ENCODE results near the gene AGBL4. TPM values are rescaled to one million over a fixed set of nuclear protein-coding genes. Genes with fewer than 3 reads are reported as not detected.

The AGBL4 gene
- total RNA-seq, 4 donors from 2014 or later: 0.19 to 1.0 (median 1.0) TPM; not detected in 1

DNA sequence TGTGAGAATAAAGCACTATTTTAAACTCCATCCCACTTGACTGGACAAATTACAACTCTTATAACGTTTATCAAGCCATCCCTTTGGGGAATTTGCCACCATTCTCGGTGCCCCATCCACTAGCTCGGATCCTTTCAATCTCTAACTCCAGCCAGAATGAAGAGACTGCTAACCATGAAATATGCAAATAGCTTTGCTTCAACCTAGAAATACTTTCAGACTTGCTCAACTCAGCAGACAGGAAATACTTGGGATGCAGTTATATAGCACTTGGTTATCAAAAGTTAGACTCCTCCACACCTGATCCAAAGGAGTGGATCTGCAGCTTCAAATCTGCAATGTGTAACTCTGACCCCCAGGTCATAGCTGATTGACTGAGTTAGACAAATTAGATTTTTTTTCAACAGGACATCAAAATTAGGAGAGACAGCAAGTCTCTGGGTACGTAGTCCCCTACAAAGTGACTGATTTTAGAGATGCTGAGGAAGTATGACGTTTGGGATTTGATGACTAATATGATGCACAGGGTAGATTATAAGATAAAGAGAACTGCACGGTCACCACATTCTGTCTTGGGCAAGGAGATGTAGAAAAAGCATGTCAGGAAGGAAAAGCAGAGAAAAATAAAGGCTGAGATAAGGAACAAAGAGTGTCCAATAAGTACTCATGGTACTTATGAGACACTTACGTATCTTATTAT, 496.0 kb downstream of the AGBL4 start:
- DNase-seq (ENCODE audit: low spot score in 2 of 2): no peak
- Histone ChIP-seq H3K36me3 (no peaks in the 10 kb centered on the region), H3K27me3 (no peaks in the 10 kb centered on the region), H3K4me3 (no peak overlapping the region), H3K27ac (no peak overlapping the region), H3K4me1 (no peaks in the 10 kb centered on the region), H3K9me3 (no peaks in the 10 kb centered on the region)
- 68% methylated on average over 7 of the region's 7 CpGs for WGBS
- TF ChIP-seq POLR2A (IDR thresholded peaks at IDR 0.05) (no peak), EP300 (IDR thresholded peaks at IDR 0.05) (no peak), POLR2AphosphoS5 (IDR thresholded peaks at IDR 0.05) (no peak)
- TF ChIP-seq, protein P1, sequence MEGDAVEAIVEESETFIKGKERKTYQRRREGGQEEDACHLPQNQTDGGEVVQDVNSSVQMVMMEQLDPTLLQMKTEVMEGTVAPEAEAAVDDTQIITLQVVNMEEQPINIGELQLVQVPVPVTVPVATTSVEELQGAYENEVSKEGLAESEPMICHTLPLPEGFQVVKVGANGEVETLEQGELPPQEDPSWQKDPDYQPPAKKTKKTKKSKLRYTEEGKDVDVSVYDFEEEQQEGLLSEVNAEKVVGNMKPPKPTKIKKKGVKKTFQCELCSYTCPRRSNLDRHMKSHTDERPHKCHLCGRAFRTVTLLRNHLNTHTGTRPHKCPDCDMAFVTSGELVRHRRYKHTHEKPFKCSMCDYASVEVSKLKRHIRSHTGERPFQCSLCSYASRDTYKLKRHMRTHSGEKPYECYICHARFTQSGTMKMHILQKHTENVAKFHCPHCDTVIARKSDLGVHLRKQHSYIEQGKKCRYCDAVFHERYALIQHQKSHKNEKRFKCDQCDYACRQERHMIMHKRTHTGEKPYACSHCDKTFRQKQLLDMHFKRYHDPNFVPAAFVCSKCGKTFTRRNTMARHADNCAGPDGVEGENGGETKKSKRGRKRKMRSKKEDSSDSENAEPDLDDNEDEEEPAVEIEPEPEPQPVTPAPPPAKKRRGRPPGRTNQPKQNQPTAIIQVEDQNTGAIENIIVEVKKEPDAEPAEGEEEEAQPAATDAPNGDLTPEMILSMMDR (IDR thresholded peaks at IDR 0.05): no peak

DNA sequence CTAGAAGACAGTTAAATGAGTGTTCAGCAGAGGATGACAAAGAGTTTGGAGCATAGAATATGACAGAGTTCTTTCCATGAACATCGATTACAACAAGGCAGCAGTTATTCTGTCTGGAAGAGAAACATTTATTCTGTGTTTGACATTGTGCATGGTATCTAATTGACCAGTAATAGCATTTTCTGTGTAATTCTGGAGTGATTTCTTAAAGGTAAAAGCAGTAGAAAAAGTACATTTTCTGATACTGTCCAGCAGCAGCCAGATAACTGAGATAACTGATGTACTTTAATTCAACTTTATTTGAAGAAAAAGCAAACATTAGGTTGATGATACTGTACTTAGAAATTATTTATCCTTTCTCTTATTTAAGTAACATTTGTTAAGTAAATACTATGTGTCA, 497.1 kb downstream of the AGBL4 start:
- no peaks in the 10 kb centered on the region for H3K9me3 ChIP-seq
- H3K27ac ChIP-seq: no peak overlapping the region
- no peak overlapping the region for H3K4me3 ChIP-seq
- no peak for DNase-seq (ENCODE audit: low spot score in 2 of 2)
- no peaks in the 10 kb centered on the region for H3K36me3 ChIP-seq
- TF ChIP-seq EP300 (IDR thresholded peaks at IDR 0.05) (no peak), POLR2AphosphoS5 (IDR thresholded peaks at IDR 0.05) (no peak), POLR2A (IDR thresholded peaks at IDR 0.05) (no peak)
- TF ChIP-seq, protein P1 (IDR thresholded peaks at IDR 0.05): no peak
- H3K27me3 ChIP-seq: no peaks in the 10 kb centered on the region
- H3K4me1 ChIP-seq: no peaks in the 10 kb centered on the region
- 79% methylated on average over 1 of the region's 1 CpG for WGBS

DNA sequence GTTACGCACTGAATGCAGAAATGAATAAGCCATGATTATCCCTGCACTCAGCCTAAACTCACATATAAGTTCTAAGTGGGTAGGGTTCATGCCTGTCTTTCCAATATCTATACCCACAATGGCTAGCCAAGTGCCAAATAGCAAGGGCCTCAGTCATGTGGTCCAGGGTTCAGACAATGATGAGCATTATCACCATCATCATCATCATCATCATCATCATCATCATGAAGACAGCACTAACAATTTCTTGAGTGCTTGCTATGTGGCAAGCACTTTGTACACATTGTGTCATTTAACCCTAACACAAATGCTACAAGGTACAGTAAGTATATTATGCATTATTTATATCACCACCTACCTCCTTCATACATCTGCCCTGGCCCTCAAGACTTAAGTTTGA, 500.0 kb downstream of the AGBL4 start:
- H3K27ac ChIP-seq: no peak overlapping the region
- no peak overlapping the region for H3K4me3 ChIP-seq
- no peaks in the 10 kb centered on the region for H3K27me3 ChIP-seq
- WGBS: 96% methylated on average over 1 of the region's 1 CpG
- no peaks in the 10 kb centered on the region for H3K36me3 ChIP-seq
- TF ChIP-seq POLR2AphosphoS5 (IDR thresholded peaks at IDR 0.05) (no peak), EP300 (IDR thresholded peaks at IDR 0.05) (no peak), POLR2A (IDR thresholded peaks at IDR 0.05) (no peak)
- TF ChIP-seq, protein P1 (IDR thresholded peaks at IDR 0.05): no peak
- no peaks in the 10 kb centered on the region for H3K9me3 ChIP-seq
- no peaks in the 10 kb centered on the region for H3K4me1 ChIP-seq
- DNase-seq (ENCODE audit: low spot score in 2 of 2): no peak

DNA sequence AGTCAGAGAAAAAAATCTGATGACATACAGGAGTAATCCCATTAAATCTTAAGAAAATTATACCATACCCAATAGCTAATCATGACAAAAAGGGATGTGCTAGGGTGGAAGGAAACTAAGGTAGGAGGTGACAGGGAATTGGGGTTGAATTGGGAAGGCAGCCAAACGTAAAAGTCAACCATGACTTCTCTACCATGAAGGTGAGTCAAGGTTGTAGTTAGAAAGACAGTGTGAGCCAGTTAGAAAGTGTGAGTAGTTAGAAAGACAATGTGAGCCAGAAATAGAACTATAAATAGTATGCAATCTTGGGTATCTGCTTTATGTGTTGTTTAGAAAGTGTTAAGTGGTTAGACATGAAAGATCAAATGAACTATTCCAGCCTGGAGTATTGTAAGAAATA, 556.8 kb downstream of the AGBL4 start:
- DNase-seq (ENCODE audit: low spot score in 2 of 2): no peak
- TF ChIP-seq EP300 (IDR thresholded peaks at IDR 0.05) (no peak), POLR2AphosphoS5 (IDR thresholded peaks at IDR 0.05) (no peak), POLR2A (IDR thresholded peaks at IDR 0.05) (no peak)
- TF ChIP-seq, protein P1 (IDR thresholded peaks at IDR 0.05): no peak
- WGBS: 78% methylated on average over 1 of the region's 1 CpG
- H3K9me3 ChIP-seq: no peaks in the 10 kb centered on the region
- H3K4me3 ChIP-seq: no peak overlapping the region
- no peak overlapping the region for H3K27ac ChIP-seq
- H3K4me1 ChIP-seq: no peaks in the 10 kb centered on the region
- no peaks in the 10 kb centered on the region for H3K27me3 ChIP-seq
- H3K36me3 ChIP-seq: no peaks in the 10 kb centered on the region

DNA sequence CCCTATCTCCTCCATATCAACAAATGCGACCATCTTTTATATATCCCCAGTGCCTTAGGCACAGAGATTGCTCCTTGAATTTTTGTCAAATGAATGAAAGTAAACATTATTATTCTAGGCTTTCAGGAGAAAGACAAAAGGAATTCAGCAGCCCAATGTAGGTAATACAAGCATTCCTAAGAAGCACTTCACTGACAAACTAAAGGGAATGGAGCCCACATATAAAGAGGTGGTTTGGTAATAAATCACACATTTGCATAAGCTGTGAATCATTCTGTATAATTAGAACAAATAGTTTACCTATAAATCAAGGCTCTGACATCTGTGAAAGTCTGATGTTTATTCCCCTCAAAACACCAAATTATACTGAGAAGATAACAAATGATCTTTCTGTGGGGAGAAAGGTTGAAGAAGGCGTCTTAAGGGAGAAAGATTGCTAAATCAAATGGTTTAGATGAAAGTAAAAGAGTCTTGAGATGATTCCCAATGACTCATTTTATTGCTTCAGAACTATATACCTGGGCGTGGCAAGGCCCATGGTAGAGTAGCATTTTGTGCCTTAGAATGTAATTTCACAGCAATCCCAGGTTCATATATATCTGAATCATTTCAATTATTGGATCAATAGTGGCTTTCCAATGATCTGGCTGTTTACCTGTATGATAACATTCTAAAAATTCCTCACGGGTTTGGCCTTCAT, 558.1 kb downstream of the AGBL4 start:
- Histone ChIP-seq H3K27ac (no peak overlapping the region), H3K4me3 (no peak overlapping the region), H3K27me3 (no peaks in the 10 kb centered on the region), H3K36me3 (no peaks in the 10 kb centered on the region), H3K4me1 (no peaks in the 10 kb centered on the region), H3K9me3 (no peaks in the 10 kb centered on the region)
- DNase-seq (ENCODE audit: low spot score in 2 of 2): no peak
- WGBS: 61% methylated on average over 4 of the region's 4 CpGs
- no peak for TF ChIP-seq POLR2A (IDR thresholded peaks at IDR 0.05)
- no peak for TF ChIP-seq POLR2AphosphoS5 (IDR thresholded peaks at IDR 0.05)
- no peak for TF ChIP-seq EP300 (IDR thresholded peaks at IDR 0.05)
- TF ChIP-seq, protein P1 (IDR thresholded peaks at IDR 0.05): no peak
